Body of pancreas (tissue), 4 donors: ENCODE measurements around the gene DLGAP1. TPM values are rescaled to one million over a fixed set of nuclear protein-coding genes. Genes with fewer than 3 reads are reported as not detected.
"Not testable (repeated sequence)": the region's sequence is repeated elsewhere in the genome, so short reads cannot be mapped to it uniquely, and the experiment has no call there.

Source experiments
- ATAC-seq: fragments of 150-250 bp; one replicate; pipeline ENCODE4 v1.9.1; 2016
- DNase-seq, 4 donors: peaks; one replicate each; pipeline ENCODE4 v3.0.0-alpha.2; 2019
- H3K27ac ChIP-seq, 4 donors: fragments of 200-600 bp; sonication (generic); 1 replicate in 3 of 4; 2 replicates in 1 of 4; pipeline versions ENCODE4 v1.5.1 to v1.6.1; 2016 to 2019; ENCODE audit warnings: mild to moderate bottlenecking in 1 of 4, mixed read lengths in 1 of 4, moderate library complexity in 1 of 4
- H3K27me3 ChIP-seq, 2 donors: fragments of 200-600 bp; sonication (generic); one replicate each; pipeline ENCODE4 v1.6.0; 2016; ENCODE audit warnings: mild to moderate bottlenecking in 1 of 2
- H3K36me3 ChIP-seq, 2 donors: fragments of 200-600 bp; sonication (generic); replicated peaks in 1 of 2; 2 replicates each; pipeline ENCODE4 v1.5.1; 2016; ENCODE audit warnings: low read depth in 2 of 2; ENCODE audit not compliant: insufficient read depth in 1 of 2
- H3K4me1 ChIP-seq: fragments of 200-600 bp; sonication (generic); one replicate; pipeline ENCODE4 v1.6.0; 2016
- H3K4me3 ChIP-seq, 2 donors: fragments of 200-600 bp; sonication (generic); 1 replicate in 1 of 2; 2 replicates in 1 of 2; pipeline ENCODE4 v1.5.1; 2016 to 2019
- H3K9me3 ChIP-seq, 3 donors: fragments of 200-600 bp; sonication (generic); 1 replicate in 2 of 3; 2 replicates in 1 of 3; pipeline ENCODE4 v1.5.1; 2016
- POLR2A ChIP-seq, 3 donors: fragments of 450-650 bp; IDR thresholded peaks; one replicate each; pipeline ENCODE4 v1.6.1; 2016; ENCODE audit warnings: antibody characterized with exemption in 3 of 3, mild to moderate bottlenecking in 2 of 3
- whole genome bisulfite sequencing, 2 donors: methylation state at CpG; one replicate each; pipeline ENCODE4 v1.1.5; 2017; 5-methylcytosine and 5-hydroxymethylcytosine counted together
- intact Hi-C: fragments of 100-400 bp; cut with DNase I; formaldehyde crosslinking; loops from one replicate; pipeline ENCODE4 v1.15.1; 2023
- total RNA-seq, 2 donors: library from RNA; depleted of rRNA; stranded (reverse); fragments of >200 nt; gene quantifications; one replicate each; pipeline ENCODE4 v1.1.0, GENCODE V29; 2016
- TF ChIP-seq, protein P1 (sequence below), 7 experiments: fragments of 450-650 bp in 4 of 7; fragments of 200-600 bp in 3 of 7; sonication (generic) in 3 of 7; IDR thresholded peaks; one replicate each; pipeline ENCODE4 v1.5.1; 2016 to 2019; ENCODE audit warnings: antibody characterized with exemption in 7 of 7

DLGAP1 gene
- total RNA-seq, 2 donors from 2014 or later, result 0.52 to 7.9 TPM

DNA sequence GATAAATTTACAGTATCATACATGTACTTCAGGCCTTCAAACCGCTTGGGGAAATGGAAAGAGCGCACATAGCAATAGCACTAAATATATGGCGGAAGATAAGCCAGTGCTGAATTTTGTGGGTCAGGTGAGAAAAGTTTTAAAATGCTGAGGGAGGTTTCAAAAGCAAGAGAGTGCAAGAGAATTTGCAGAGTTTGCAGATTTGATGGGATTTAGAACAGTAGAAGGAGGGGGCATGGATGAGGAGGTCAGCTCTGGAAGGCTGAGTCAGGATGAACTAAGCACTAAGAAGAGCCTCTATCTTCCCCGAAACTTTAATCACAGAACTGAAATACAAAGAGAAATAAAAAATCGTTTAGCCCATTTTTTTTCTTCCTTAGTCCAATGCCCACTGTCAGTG, 145.9 kb downstream of the DLGAP1 start:
- intact Hi-C loops, result no loop called here
- no peak overlapping the region for H3K4me3 ChIP-seq
- H3K9me3 ChIP-seq, result no peaks in the 10 kb centered on the region
- ATAC-seq, result no peak
- 75 to 78% methylated on average over 5 of the region's 5 CpGs for WGBS, 2 donors
- TF ChIP-seq, protein P1, sequence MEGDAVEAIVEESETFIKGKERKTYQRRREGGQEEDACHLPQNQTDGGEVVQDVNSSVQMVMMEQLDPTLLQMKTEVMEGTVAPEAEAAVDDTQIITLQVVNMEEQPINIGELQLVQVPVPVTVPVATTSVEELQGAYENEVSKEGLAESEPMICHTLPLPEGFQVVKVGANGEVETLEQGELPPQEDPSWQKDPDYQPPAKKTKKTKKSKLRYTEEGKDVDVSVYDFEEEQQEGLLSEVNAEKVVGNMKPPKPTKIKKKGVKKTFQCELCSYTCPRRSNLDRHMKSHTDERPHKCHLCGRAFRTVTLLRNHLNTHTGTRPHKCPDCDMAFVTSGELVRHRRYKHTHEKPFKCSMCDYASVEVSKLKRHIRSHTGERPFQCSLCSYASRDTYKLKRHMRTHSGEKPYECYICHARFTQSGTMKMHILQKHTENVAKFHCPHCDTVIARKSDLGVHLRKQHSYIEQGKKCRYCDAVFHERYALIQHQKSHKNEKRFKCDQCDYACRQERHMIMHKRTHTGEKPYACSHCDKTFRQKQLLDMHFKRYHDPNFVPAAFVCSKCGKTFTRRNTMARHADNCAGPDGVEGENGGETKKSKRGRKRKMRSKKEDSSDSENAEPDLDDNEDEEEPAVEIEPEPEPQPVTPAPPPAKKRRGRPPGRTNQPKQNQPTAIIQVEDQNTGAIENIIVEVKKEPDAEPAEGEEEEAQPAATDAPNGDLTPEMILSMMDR (IDR thresholded peaks at IDR 0.05), result no peak
- TF ChIP-seq POLR2A (IDR thresholded peaks at IDR 0.05), result no peak
- H3K27ac ChIP-seq, result no peak overlapping the region
- H3K4me1 ChIP-seq, result no peaks in the 10 kb centered on the region
- DNase-seq, result no peak
- no peaks in the 10 kb centered on the region for H3K36me3 ChIP-seq
- no peaks in the 10 kb centered on the region for H3K27me3 ChIP-seq

DNA sequence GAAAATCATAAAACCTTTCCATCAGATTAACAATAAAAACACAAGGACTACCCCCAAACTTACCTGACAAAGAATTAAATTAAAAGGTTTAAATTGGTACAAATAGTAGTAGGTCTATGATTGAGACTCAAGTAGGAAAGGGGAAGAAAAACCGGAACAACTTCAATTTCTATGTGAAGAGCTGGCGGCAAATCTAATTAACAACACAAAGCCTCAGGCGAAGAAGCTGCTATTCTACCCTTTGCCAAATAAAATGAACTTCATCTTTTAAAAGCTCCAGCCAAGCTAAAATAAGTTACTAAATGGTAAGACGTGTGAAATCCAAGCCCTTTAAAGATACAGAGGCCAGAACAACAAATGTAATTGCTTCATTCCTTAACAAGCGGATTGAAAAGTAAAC, 146.5 kb downstream of the DLGAP1 start:
- DNase-seq (no peak), ATAC-seq (no peak)
- intact Hi-C loops, result no loop called here
- H3K27ac ChIP-seq, result no peak overlapping the region
- no peaks in the 10 kb centered on the region for H3K4me1 ChIP-seq
- WGBS, 2 donors, result 71 to 76% methylated on average over 5 of the region's 5 CpGs
- no peaks in the 10 kb centered on the region for H3K27me3 ChIP-seq
- no peaks in the 10 kb centered on the region for H3K9me3 ChIP-seq
- H3K36me3 ChIP-seq, result no peaks in the 10 kb centered on the region
- no peak for TF ChIP-seq POLR2A (IDR thresholded peaks at IDR 0.05)
- TF ChIP-seq, protein P1 (IDR thresholded peaks at IDR 0.05), result no peak
- H3K4me3 ChIP-seq, result no peak overlapping the region

DNA sequence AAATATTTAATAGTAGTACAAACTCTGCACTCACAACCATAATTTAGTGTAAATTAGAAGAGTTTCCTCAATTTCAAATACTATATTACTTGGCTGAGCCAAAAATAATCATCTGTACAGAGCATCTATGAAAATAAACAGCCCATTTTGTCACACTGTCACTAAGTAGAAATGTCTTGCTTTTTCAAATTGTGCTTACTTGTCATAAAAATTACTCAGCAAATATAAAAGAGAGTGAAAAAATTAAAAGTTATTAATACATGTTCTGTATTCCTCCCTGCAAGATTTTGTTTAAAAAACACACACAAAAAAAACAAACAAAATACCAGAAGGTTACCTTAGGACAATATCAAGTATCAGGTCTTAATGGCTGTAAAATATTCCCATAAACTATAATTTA, 155.7 kb downstream of the DLGAP1 start:
- TF ChIP-seq, protein P1 (IDR thresholded peaks at IDR 0.05), result no peak
- TF ChIP-seq POLR2A (IDR thresholded peaks at IDR 0.05), result no peak
- Histone ChIP-seq H3K27me3 (no peaks in the 10 kb centered on the region), H3K36me3 (no peaks in the 10 kb centered on the region), H3K4me1 (no peaks in the 10 kb centered on the region), H3K9me3 (no peaks in the 10 kb centered on the region), H3K27ac (no peak overlapping the region), H3K4me3 (no peak overlapping the region)
- intact Hi-C loops, result no loop called here
- ATAC-seq, result no peak
- no peak for DNase-seq

DNA sequence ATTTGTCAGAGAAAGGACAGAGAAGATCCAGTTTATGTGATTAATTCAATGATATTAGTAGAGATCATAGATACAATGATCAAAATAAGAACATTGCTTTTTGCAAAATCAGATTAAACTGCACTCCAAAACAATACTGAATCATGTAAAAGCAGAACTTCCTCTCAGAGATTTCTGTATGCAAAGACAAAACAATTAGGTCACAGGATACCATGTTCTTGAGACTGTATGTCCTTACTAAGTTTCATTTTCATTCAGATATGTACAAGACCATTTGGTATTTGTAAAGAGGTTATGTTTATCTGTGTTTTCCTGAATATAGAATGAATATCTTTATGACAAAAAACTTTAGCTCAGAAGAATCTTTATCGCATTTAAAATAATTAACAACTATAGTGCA, 161.8 kb downstream of the DLGAP1 start:
- Histone ChIP-seq H3K4me1 (no peaks in the 10 kb centered on the region), H3K27me3 (no peaks in the 10 kb centered on the region), H3K36me3 (no peaks in the 10 kb centered on the region), H3K27ac (no peak overlapping the region), H3K9me3 (no peaks in the 10 kb centered on the region), H3K4me3 (no peak overlapping the region)
- no peak for TF ChIP-seq POLR2A (IDR thresholded peaks at IDR 0.05)
- TF ChIP-seq, protein P1 (IDR thresholded peaks at IDR 0.05), result no peak
- 88 to 91% methylated on average over 1 of the region's 1 CpG for WGBS, 2 donors
- ATAC-seq (no peak), DNase-seq (no peak)
- intact Hi-C loops, result no loop called here

DNA sequence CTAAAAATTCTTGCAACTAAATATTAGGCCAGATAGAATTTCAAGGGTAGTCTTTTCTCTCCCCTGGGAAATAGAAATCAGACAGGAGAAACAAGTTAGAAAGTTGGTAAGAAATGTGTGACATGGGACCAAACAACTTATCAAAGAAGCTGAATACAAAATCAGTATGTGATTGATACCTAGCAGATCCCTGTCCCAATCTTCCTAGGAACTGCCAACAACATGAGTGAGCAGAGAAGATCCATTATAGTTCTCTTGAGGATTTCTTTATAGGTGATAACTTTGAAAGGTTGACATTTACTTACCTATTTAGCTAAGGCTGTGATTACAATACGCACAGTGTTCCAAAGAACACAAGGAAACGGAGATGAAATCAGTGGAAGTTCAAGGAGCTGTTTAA, 162.4 kb downstream of the DLGAP1 start:
- Histone ChIP-seq H3K9me3 (no peaks in the 10 kb centered on the region), H3K36me3 (no peaks in the 10 kb centered on the region), H3K27ac (no peak overlapping the region), H3K4me1 (no peaks in the 10 kb centered on the region), H3K27me3 (no peaks in the 10 kb centered on the region), H3K4me3 (no peak overlapping the region)
- TF ChIP-seq POLR2A (IDR thresholded peaks at IDR 0.05), result no peak
- TF ChIP-seq, protein P1 (IDR thresholded peaks at IDR 0.05), result no peak
- WGBS, 2 donors, result 37 to 65% methylated on average over 2 of the region's 2 CpGs
- intact Hi-C loops, result no loop called here
- no peak for DNase-seq
- ATAC-seq, result no peak

DNA sequence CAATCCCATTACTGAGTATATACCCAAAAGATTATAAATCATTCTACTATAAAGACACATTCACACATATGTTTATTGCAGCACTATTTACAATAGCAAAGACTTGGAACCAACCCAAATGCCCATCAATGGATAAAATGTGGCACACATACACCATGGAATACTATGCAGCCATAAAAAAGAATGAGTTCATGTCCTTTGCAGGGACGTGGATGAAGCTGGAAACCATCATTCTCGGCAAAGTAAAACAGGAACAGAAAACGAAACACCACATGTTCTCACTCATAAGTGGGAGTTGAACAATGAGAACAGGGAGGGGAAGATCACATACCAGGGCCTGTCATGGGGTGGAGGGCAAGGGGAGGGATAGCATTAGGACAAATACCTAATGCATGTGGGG, 167.8 kb downstream of the DLGAP1 start:
- intact Hi-C loops, H3K27me3 ChIP-seq, H3K36me3 ChIP-seq, H3K9me3 ChIP-seq, H3K4me1 ChIP-seq, H3K27ac ChIP-seq, H3K4me3 ChIP-seq, DNase-seq, ATAC-seq: not testable (repeated sequence)
- WGBS, 2 donors, result 67 to 70% methylated on average over 3 of the region's 3 CpGs
